ENCODE data around the gene CNTNAP2. TPM values are rescaled to one million over a fixed set of nuclear protein-coding genes. Genes with fewer than 3 reads are reported as not detected.
"Not testable (repeated sequence)": the region's sequence is repeated elsewhere in the genome, so short reads cannot be mapped to it uniquely, and the experiment has no call there.

CNTNAP2 gene
- total and polyA plus RNA-seq, 2 of the 8 experiments (the other 6 are each of a cell fraction or from before 2014, with no cell fraction given), result 27.9 to 71.0 TPM

DNA sequence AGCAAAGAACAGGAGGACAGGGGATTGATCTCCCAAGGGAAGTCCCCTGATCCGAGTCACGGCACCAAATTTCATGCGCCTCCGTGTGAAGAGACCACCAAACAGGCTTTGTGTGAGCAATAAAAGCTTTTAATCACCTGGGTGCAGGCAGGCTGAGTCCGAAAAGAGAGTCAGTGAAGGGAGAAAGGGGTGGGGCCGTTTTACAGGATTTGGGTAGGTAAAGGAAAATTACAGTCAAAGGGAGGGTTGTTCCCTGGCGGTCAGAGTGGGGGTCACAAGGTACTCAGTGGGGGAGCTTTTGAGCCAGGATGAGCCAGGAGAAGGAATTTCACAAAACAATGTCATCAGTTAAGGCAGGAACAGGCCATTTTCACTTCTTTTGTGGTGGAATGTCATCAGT lies 132.1 kb downstream of the CNTNAP2 start:
- H3K56ac ChIP-seq (replicated peaks; ENCODE audit: insufficient read length, low read depth, low read length); H2AFZ ChIP-seq (ENCODE audit: low read length); H3K79me1 ChIP-seq (ENCODE audit: low read depth, low read length); FAIRE-seq; H3K23ac ChIP-seq (ENCODE audit: insufficient read length); H4K8ac ChIP-seq (ENCODE audit: extremely low read depth, insufficient read depth, low read length); H2BK15ac ChIP-seq (ENCODE audit: low read length); H2AK5ac ChIP-seq (ENCODE audit: low read depth, low read length); H2BK20ac ChIP-seq (ENCODE audit: low read length); CTCF ChIA-PET (ENCODE audit: partially characterized antibody); H2BK120ac ChIP-seq (replicated peaks; ENCODE audit: low read depth, low read length); H3K4ac ChIP-seq (replicated peaks; ENCODE audit: insufficient read length, low read depth, low read length); H3K23me2 ChIP-seq (ENCODE audit: low read depth, low read length); H4K20me1 ChIP-seq (replicated peaks in 1 of 2; ENCODE audit: control insufficient read depth in 1 of 2, insufficient read depth in 2 of 2, low read length in 2 of 2); H4K91ac ChIP-seq (replicated peaks; ENCODE audit: insufficient read length, low read length); H3K27me3 ChIP-seq (replicated peaks in 1 of 4; ENCODE audit: control insufficient read depth in 3 of 4, extremely low read depth in 1 of 4, insufficient read depth in 3 of 4, low read length in 3 of 4); H3K14ac ChIP-seq (ENCODE audit: insufficient read length); H3K36me3 ChIP-seq (ENCODE audit: control insufficient read depth in 2 of 4, insufficient read depth in 4 of 4, low read length in 3 of 4); H3K9me3 ChIP-seq (ENCODE audit: insufficient read depth in 2 of 2, low read depth in 1 of 2, low read length in 1 of 2): not testable (repeated sequence)
- 0 out of 2 replicates have a peak overlapping the region, but pooled peaks have one; percentile 27 for H2BK12ac ChIP-seq (ENCODE audit: low read depth, low read length)
- H3K4me2 ChIP-seq (ENCODE audit: insufficient read depth in 1 of 2, low read depth in 2 of 2, low read length in 2 of 2), result peak overlapping the region; percentile 65 to 82
- peaks cover 15 to 63% of the 10 kb centered on the region in 2 experiments for H3K79me2 ChIP-seq (ENCODE audit: control insufficient read depth in 1 of 2, insufficient read depth in 2 of 2, low read length in 2 of 2)
- H3K27ac ChIP-seq (ENCODE audit: low read depth, low read length), result peak overlapping the region; percentile 11; the same call in 1 of the 2 replicates
- peaks cover 0 to 11% (median 7%) of the 10 kb centered on the region in 4 experiments; a peak in 4 of 7 replicates for H3K4me1 ChIP-seq (replicated peaks in 1 of 4; ENCODE audit: control insufficient read depth in 3 of 4, insufficient read depth in 4 of 4, low read length in 3 of 4)
- H3K4me3 ChIP-seq (ENCODE audit: extremely low read depth in 1 of 4, insufficient read depth in 2 of 4, low read depth in 3 of 4, low read length in 4 of 4), result peak overlapping the region; percentile 74 to 96 (median 81)
- POLR2A ChIA-PET (ENCODE audit: partially characterized antibody), result interaction anchor here (0.8 to 1.5 kb wide), 4 partner anchors 11 to 17 kb away, joined by 3 to 5 read pairs (median 4); no protein-coding TSS in a partner anchor
- peak overlapping the region; percentile 87; the same call in 1 of the 2 replicates for H2BK5ac ChIP-seq (ENCODE audit: low read depth, low read length)
- peak overlapping the region; percentile 71; the same call in 1 of the 2 replicates for H3K18ac ChIP-seq (ENCODE audit: extremely low read depth, low read length)
- 1% methylated on average over 7 of the region's 7 CpGs; no CpG with 5 or more reads in 1 of the 2 experiments for WGBS, 2 experiments (ENCODE audit: extremely low coverage in 1 of 2, insufficient coverage in 1 of 2, insufficient read length in 1 of 2, insufficient replicate concordance in 2 of 2, low coverage in 1 of 2, low lambda C conversion rate in 2 of 2, missing lambda C conversion rate in 1 of 2)
- TF ChIP-seq POLR2A (IDR thresholded peaks at IDR 0.05; ENCODE audit: control extremely low read depth in 1 of 2, low read depth in 2 of 2, low read length in 2 of 2) (peak in 1 of 2 experiments; percentile 35; a peak in 1 of 3 replicates), NANOG (IDR thresholded peaks at IDR 0.05; ENCODE audit: insufficient read depth, low read depth, low read length, poor library complexity, severe bottlenecking) (peak; percentile 13), EP300 (IDR thresholded peaks at IDR 0.05; ENCODE audit: borderline replicate concordance in 1 of 2, low read depth in 2 of 2, low read length in 2 of 2) (0 out of 3 replicates have a peak, but pooled peaks of 1 of the 2 experiments have one; percentile 28), TAF1 (IDR thresholded peaks at IDR 0.05; ENCODE audit: low read depth, low read length) (peak; percentile 33; the same call in 1 of the 2 replicates), TCF12 (IDR thresholded peaks at IDR 0.05; ENCODE audit: low read depth, low read length) (0 out of 2 replicates have a peak, but pooled peaks have one; percentile 25)
- peak; percentile 39 to 65 for DNase-seq (ENCODE audit: low read depth in 1 of 2, low spot score in 2 of 2)
- peak overlapping the region; percentile 35 to 87 (median 58) for H3K9ac ChIP-seq (replicated peaks in 1 of 4; ENCODE audit: extremely low read depth in 1 of 4, low read depth in 3 of 4, low read length in 3 of 4)
- H4K5ac ChIP-seq (ENCODE audit: insufficient read length, low read depth, low read length), result peak overlapping the region; percentile 2
